Cardiac fibroblast (primary cell): ENCODE data around the gene DCTPP1.

Experiments
- DNase-seq, 2 donors: peaks; one replicate each; pipeline versions ENCODE4 v3.0.0 to v3.0.0-alpha.2; 2010; ENCODE audit warnings: low read depth in 2 of 2
- H3K4me3 ChIP-seq, 2 donors: replicated peaks in 1 of 2; 1 replicate in 1 of 2; 2 replicates in 1 of 2; pipeline ENCODE4 v1.5.1; 2011; ENCODE audit warnings: low read depth in 2 of 2, low read length in 2 of 2, mild to moderate bottlenecking in 2 of 2, moderate library complexity in 1 of 2
- CTCF ChIP-seq: IDR thresholded peaks from one replicate; pipeline ENCODE4 v1.5.1; 2011; ENCODE audit warnings: low read depth, mild to moderate bottlenecking, low read length, inconsistent platforms

Gene DCTPP1

GRCh38 chr16:30413112-30413806, 16.6 kb downstream of the DCTPP1 start:
- no peak overlapping the region for H3K4me3 ChIP-seq
- no peak for TF ChIP-seq CTCF
- DNase-seq: no peak

- peak; percentile 99 for TF ChIP-seq CTCF
- H3K4me3 ChIP-seq: no peak overlapping the region
- DNase-seq: peak; percentile 88 to 90
Observed at GRCh38 chr16:30409125-30410060, 20.4 kb downstream of the DCTPP1 start.

GRCh38 chr16:30407804-30408534, 21.9 kb downstream of the DCTPP1 start:
- TF ChIP-seq CTCF: no peak
- DNase-seq: peak in 1 of 2 donors; percentile 11
- H3K4me3 ChIP-seq: peak overlapping the region; percentile 72 to 80

- no peak for TF ChIP-seq CTCF
- peak; percentile 84 to 90 for DNase-seq
- peak within 1 kb of the TSS; percentile 72 to 80 for H3K4me3 ChIP-seq
Observed at GRCh38 chr16:30407102-30407803, 22.6 kb downstream of the DCTPP1 start, which contains the start of gene ZNF771. Gene ZNF771 (plus strand): TSS chr16:30407606. CDS start chr16:30408054, 448 bp downstream.

GRCh38 chr16:30406795-30407101, 23.1 kb downstream of the DCTPP1 start:
- TF ChIP-seq CTCF: no peak
- no peak for DNase-seq
- peak overlapping the region; percentile 72 to 80 for H3K4me3 ChIP-seq
